GF-D8 (cell line): ENCODE measurements around the gene ACOT12.
"Not testable (repeated sequence)": the region's sequence is repeated elsewhere in the genome, so short reads cannot be mapped to it uniquely, and the experiment has no call there.

Source experiments
- DNase-seq: peaks from one replicate; lab custom pipeline; 2025; lab: John Stamatoyannopoulos, UW

The ACOT12 gene

DNA sequence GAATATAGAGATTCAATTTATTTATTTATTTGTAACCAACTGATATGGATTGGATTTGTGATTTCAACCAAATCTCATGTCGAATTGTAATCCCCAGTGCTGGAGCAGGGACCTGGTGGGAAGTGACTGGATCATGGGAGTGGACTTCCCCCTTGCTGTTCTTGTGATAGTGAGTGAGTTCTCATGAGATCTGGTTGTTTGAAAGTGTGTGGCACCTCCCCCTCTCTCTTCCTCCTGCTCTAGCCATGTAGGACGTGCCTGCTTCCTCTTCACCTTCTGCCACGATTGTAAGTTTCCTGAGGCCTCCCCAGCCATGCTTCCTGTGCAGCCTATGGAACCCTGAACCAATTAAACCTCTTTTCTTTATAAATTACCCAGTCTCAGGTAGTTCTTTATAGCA is 55.7 kb downstream of the ACOT12 start:
- DNase-seq = not testable (repeated sequence)

DNA sequence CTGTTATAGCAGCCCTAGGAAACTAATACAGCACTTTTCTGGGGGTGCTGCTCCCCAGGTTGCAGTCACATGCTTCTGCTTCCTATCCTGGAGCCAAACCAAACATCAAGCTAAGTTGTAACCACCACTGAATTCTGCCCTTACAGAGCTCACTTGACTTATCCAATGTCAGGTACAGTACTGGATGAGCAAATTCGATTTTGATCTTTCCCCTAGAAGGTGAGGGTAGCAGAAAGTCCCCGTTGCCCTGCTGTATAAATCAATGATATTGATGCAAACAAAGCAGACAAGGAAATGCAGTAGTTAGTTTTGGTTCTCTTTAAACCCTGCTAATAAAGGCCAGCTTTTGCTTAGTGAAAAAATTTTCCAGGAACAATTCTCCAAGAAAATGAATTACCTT is 56.1 kb downstream of the ACOT12 start:
- no peak for DNase-seq

DNA sequence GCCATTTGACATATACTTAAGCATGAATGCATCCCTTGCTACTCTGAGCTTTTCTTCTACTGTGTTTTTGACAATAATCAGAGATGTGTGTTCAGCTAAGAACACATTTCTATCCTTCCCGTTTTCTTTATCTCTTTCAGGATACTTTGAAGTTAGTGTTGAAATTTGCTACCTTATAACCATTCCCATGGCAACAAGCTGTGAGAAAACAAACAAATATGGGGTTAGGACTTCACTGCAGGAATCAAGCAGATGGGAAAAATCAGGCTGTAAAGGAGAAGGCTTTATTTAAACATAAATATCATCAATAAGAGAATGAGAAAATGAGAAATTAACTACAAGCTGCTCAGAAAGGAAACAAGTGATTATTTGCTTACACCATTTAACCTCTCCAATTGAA is 57.4 kb downstream of the ACOT12 start:
- DNase-seq = no peak

DNA sequence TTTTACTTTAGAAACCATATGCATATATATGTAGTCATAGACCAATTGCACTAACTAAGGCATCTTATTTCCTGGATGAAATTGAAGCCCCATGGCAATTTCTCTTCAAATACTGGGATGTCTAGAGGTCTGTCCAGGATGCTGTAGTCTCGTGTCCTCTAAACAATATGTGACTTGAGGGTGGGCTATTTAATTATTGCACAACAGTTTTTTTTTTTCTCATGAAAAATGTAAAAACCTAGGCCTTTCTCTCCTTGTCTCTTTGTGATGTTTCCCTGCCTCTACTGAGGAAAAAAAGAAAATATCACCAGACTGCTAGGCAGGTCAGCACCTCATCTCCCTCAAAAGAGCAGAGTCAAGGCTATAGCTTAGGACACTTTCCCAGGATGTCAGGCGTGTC is 58.0 kb downstream of the ACOT12 start:
- DNase-seq = no peak

DNA sequence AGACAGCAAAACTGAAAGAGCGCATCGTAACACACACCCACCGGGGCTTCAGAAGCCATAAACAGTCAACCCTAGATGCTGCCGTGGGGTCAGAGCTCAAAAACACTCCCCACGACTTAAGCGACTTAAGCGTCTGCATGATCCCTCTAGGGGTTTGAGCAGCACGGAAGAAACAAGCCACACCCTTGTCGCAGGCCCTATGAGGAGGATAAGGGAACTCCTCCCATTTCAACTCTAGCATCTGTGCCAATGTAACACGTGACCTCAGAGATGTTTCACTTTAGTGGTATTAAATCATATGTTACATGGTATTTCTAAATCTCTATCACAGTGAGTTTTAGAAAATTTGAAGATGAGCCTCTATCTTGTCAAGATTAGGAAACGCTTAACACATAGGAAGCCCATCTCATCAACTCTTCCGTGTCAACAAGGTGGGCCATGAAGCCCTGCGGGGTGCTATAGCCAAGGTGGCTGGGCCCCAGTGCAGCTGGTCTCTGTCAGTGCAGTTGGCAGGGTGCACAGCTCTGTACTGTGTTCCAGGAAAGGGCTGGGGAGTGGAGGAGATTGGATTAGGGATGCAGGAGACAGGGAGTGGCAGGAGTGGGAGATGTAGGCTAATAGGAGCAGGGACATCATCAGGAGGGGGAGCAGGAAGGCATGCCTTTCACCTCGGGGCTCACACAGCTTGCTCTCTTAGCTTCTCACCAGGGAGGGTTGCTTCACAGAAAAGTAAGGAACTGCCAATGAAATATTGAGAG is 59.5 kb downstream of the ACOT12 start:
- DNase-seq = no peak

DNA sequence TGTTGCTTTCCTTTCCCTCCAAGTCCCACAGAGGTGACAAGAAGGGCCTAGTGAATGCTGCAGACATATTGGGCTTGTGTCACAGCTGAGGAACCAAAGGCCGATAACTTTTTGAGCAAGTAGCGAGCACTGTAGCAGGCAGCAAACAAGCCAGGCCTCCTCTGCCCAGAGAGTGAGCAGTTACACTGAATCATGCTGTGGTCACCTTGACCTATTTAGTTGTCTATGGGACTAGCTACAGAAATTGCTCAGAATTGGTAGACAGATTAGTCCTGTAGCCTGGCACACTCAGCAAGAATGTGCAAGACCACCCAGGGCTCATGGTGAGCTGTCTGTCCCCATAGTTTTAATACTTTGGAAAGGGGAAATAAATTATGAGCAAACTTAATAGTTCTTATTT is 67.4 kb downstream of the ACOT12 start:
- no peak for DNase-seq

DNA sequence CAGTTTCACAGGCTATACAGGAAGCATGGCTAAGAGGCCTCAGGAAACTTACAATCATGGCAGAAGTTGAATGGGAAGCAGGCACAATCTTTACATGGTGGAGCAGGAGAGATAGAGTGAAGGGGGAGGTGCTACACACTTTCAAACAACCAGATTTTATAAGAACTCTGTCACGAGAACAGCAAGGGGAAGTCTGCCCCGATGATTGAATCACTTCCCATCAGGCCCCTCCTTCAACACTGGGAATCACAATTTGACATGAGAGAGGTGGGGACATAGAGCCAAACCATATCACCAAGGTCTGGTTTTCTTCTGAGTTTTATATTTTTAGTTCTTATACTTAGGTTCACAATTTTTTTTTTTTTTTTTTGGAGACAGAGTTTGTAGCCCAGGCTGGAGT is 76.4 kb downstream of the ACOT12 start:
- no peak for DNase-seq

DNA sequence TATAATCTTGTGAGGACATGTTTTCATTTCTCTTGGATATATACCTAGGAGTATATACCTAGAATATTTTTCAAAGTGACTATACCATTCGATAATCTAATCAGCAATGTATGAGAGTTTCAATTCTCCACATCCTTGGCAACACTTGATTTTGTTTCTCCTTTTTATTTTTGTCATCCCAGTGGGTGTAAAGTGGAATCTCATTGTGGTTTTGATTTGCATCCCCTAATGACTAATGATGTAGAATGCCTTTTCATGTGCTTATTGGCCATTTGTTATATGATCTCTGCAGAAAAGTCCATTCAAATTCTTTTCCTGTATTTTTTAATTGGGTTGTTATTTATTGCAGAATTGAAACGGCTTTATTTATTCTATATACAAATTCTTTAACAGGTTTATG is 77.4 kb downstream of the ACOT12 start:
- DNase-seq = no peak

DNA sequence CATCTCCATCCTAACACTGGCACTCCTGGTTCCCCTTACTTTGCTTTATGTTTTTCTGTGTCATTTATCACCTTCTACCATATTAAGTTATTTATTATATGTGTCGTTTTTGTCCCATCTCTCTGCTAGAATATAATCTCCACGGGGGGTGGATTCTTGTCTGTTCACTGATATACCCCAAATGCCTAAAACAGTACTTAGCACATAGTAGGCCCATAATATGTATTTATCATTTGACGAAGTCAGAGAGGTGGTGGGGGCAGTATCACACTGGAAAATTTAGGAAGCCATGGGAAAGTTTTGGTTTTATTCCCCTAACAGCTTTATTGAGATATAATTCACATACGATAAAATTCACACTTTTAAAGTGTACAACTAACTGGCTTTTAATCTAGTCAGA is 78.1 kb downstream of the ACOT12 start:
- no peak for DNase-seq

DNA sequence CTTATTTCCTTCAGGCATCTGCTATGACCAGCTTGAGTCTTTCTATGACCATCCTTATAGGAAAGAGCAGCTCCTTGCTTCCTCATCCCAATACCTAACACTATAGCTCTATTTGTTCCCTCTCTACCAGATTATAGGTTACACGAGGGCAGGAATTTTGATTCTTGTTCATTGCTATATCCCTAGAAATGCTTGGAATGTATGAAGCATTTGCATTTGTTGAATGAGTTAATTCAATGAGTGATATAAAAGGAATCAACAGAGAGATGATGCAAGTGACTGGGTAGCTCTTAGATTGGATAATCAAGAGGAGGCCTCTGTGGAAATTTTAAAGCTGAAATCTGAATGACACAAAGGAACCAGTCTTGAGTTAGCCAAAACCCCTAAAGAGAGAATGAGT is 78.6 kb downstream of the ACOT12 start:
- DNase-seq = no peak

DNA sequence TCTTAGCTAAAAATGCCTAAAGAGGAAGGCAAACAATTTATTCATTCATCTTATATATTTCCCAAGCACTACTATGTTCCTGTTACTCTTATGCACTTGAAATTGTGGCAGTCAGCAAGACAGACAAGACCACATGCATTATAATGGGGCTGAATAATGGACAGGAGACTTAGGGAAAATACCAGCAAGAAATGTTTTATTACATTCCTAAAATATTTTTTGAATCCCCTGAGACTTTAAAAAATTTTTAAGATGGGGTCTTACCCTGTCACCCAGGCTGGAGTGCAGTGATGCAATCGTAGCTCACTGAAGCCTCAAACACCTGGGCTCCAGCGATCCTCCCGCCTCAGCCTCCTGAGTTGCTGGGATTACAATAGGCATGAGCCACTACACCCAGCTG is 79.4 kb downstream of the ACOT12 start:
- no peak for DNase-seq

DNA sequence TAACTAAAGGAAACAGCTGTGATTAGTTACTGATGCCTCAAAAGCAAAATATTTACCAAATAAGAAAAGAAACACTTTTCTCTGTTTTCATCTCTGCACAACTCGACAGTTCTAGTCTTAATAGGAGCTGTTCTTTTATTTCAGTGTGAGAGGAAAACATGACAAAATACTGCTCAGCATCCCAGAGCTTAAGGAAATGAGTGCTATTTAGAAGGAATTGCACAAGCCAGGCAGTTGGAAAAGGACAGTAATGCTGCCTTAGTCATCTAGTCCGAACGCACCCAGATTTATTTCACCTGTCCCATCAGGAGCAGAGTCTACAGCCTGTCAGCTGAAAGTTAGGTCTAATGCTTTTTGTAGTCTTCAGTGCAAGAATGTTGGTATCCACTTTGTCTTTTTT is 80.2 kb downstream of the ACOT12 start:
- no peak for DNase-seq

DNA sequence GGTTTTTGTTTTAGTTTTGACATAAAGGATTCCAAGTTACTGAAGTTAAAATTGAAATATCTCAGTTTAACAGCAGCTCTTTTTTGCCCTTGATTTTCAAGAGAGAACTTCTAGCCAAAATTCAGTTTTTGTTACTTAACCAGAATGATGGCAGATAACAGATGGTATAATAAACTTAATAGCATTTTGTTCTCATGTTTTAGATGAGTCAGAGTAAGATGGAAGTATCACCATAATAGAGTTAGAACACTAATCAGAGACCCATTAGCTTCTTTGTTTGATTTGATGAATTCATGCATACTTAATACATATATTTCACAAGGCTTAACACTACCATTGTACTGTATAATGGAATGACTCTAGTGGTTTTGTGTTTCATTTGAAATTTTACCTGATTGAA is 80.7 kb downstream of the ACOT12 start:
- DNase-seq = no peak

DNA sequence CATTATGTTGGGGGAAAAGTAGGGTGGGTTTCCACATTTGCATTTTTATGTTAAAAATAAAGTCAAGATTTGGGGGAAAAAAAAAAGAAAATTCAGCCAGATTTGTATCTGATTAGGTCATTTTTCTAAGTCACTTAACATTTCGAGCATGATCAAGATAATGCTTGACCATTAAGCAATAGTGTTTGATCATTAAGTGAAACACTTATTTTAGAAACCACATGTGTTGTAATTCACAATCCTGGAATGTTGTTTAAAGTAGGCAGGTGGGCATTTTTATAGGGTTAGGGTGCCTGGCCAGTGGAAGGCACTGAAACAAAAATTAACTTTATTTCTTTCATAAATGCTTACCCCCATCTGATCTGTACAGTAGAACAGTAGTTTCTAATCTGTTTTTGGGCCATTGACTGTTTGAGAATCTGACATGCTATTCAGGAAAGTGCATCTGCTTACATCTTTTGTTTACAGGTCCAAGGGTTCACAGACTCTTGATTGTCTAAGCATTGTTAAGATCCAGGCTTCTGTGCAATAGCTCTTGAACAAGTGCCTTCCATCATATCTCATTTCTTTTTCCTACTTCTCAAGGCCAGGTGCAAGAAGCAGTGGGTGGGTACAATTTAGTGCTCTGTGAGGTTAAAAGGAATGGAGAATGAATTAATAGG is 83.4 kb downstream of the ACOT12 start:
- DNase-seq = no peak

DNA sequence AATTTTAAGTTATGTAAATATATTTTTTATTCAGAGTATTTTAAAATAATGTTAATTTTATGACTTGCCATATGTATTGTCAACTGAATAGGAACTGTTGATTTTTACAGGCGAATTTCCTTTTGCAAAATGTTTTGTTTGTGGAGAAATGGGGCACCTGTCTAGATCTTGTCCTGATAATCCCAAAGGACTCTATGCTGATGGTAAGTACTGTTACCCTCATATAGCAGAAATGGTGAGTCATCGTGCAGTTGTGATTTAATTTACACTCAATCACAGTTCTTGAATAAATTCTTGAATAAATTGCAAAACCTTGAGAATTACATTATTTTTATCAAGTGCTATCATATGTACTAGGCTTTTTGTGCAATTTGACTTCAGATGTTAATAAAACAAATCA is 85.1 kb downstream of the ACOT12 start:
- DNase-seq = no peak

DNA sequence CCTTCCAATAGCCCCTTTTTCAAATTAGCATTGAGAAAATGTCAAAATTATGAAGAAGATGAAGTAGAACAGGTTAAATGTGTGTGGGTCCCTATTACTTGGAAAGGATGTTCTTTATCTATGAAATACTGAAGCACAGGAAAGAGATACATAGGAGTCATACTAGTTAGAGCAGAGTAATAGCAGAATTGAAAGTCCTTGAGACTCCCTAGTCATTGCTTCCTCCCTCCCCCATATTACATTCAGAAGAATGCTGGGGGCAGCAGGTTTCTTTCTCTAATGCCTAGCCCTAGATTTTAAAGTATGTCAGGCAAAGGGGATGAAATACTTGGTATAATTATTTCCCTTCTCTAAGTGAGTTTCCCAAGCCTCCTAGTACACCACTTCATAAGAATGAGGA is 88.1 kb downstream of the ACOT12 start:
- no peak for DNase-seq

DNA sequence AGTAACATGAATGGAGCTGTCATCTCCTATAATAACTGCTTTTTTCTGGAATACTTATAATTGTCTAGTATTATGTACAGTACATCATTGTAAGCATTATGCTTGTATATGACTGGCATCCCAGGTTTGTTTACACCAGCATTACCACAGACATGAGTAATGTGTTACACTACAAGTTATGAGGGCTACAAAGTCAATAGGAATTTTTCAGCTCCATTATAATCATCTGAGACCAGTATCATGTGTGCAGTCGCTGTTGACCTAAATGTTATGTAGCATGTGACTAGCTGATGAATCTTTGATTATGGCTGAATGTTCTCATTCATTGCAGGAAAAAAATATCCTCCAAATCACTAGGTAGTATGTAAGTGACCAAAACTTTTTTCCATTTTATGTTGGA is 90.4 kb downstream of the ACOT12 start:
- no peak for DNase-seq

DNA sequence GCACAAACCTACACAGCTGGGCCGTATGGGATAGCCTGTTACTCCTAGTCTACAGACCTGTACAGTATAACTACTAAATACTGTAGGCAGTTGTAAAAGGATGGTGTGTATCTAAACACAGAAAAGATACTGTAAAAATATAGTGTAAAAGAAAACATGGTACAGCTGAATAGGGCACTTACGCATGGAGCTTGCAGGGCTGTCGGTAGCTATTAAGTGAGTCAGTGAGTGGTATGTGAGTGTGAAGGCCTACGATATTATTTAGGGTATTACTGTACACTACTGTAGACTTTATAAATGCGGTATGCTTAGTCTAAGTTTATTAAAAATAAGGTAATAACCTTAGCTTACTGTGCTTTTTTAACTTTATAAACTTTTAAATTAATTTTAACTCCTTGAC is 91.3 kb downstream of the ACOT12 start:
- no peak for DNase-seq

DNA sequence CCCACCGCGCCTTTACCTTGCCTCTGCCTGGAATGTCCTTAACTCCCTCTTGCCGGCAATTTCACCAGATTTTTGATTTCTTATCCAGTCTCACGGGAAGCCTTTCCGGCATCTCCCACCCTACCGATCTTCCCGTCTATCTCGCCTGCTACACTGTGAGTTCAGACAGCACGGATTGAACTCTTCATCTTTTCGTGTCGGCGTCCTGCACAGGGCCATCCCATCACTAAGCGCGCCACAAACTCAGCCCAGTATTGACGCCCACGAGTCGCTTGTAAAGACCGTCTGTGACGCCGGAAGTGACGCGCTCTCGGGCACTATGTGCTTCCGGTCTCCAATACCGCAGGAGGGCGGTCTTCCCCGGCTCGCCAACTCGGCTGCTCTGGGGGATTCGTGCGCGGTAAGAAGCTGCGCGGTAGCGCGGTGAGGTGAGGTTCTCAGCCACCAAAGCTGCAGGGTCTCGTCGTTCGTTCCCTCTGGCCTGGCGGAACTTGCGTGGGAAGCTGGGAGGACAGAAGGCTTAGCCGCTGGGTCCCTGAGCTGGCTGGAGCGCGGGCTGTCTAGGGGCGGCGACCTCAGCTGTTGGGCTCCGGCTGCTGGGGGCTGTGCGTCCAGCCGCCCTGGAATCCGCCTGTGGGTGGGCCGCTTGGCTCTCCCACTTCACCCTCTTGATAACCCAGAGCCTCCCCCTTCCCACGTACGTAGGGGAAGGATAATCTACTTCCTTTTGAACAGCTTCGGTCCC is 92.5 kb downstream of the ACOT12 start, which contains the start of gene ZCCHC9:
Gene ZCCHC9, plus strand, starts transcription at position 317 of the 745 bp plus-strand sequence. CDS start 3,171 bp downstream, outside the sequence.
- DNase-seq = peak; percentile 38

DNA sequence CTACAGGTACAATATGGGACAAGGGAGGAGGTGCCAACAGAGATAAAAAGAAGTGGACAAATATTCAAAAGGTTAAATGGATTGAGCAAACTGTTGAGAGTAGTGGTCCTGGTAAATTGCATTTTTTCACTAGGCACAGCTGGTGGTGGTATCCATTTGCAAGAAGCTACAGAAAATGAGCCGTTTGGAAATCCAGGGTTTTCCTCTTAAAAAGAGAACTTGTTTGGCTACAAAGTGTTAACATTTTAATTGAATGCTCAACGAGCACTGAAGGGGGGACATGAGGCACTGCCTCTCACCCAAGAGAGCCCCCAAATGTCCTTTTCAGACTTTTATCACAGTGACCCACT is 93.0 kb downstream of the ACOT12 start:
- no peak for DNase-seq

DNA sequence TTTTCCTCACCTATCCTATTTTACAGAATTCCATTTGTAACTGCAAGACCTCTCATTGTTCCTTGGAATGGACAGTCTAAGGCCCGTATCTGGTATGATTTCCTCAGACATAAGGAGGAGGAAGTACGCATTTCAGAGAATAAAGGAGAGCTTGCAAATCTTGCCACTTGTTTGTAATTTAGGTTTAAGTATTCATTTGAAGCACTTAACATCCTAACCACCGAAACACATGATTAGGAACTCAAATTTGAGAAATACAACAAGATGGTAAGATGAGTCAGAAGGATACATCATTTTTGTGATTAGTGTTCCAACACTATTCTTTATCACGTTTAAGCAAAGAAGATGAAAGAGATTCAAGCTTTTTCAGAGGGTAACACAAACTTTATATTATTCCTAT is 96.4 kb downstream of the ACOT12 start:
- no peak for DNase-seq

DNA sequence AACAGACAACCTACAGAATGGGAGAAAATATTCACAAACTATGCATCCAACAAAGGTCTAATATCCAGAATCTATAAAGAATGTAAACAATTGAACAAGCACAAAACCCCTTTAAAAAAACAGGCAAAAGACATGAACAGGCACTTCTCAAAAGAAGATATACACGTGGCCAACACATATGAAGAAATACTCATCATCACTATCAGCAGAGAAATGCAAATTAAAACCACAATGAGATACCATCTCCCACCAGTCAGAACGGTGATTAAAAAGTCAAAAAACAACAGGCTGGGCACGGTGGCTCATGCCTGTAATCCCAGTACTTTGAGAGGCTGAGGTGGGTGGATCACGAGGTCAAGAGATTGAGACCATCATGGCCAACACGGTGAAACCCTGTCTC is 99.9 kb downstream of the ACOT12 start:
- not testable (repeated sequence) for DNase-seq

DNA sequence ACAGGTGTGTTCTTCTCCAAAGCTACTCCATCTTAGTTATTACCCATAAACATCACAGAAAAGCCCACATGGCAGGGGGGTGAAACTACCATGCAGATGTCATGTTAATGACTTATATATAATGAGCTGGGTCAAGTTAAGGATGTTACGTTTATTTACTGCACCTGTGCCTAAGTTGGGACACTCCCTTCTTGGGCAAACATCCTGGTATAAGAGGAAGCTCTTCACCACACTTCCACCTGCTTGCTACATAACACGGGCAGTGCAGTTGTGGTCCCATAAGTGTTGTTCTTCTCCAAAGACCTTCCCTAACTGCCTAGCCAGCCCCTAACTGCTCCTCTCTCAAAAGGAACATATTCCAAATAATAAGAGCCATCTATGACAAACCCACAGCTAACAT is 101.8 kb downstream of the ACOT12 start:
- DNase-seq = peak; percentile 3
